K562 (cell line): Measurements from ENCODE around the gene MAMDC4.

ENCODE experiments used
- NELFE ChIP-seq: IDR thresholded peaks from 2 replicates; pipeline ENCODE4 v1.6.1; 2011; ENCODE audit warnings: mild to moderate bottlenecking; ENCODE audit not compliant: insufficient read depth, insufficient read length
- SETDB1 ChIP-seq: IDR thresholded peaks from one replicate; pipeline ENCODE4 v1.6.1; 2012; ENCODE audit warnings: low read length, control low read depth, inconsistent platforms
- ZNF121 ChIP-seq: sonication (generic); formaldehyde crosslinking; conservative IDR thresholded peaks from 2 replicates; pipeline ENCODE4 v1.8.0; 2022; ENCODE audit warnings: missing genetic modification reagents
- TF ChIP-seq, protein P1 (sequence below): sonication (generic); formaldehyde crosslinking; IDR thresholded peaks from 2 replicates; pipeline ENCODE4 v1.4.0; 2020; ENCODE audit warnings: mild to moderate bottlenecking, missing genetic modification reagents
- TF ChIP-seq, protein P2 (sequence below), 2 experiments: fragments of 450-650 bp; formaldehyde crosslinking in 1 of 2; IDR thresholded peaks; 2 replicates each; pipeline versions ENCODE4 v1.4.0 to v1.6.1; 2014 to 2020; ENCODE audit warnings: mild to moderate bottlenecking in 2 of 2, borderline replicate concordance in 1 of 2, low read depth in 1 of 2
- TF ChIP-seq, protein P3 (sequence below), 3 experiments: IDR thresholded peaks in 2 of 3; conservative IDR thresholded peaks in 1 of 3; 2 replicates each; pipeline ENCODE4 v1.5.1; 2011 to 2012; ENCODE audit warnings: low read length in 3 of 3, mild to moderate bottlenecking in 3 of 3, control low read depth in 2 of 3, improper control_type of control experiment in 1 of 3, inconsistent platforms in 1 of 3, low read depth in 1 of 3, mixed read lengths in 1 of 3, moderate library complexity in 1 of 3; ENCODE audit not compliant: insufficient read depth in 2 of 3
- TF ChIP-seq, protein P4 (sequence below): conservative IDR thresholded peaks from 2 replicates; pipeline ENCODE4 v1.6.1; 2011; ENCODE audit warnings: low read depth, mild to moderate bottlenecking, low read length; ENCODE audit not compliant: control insufficient read depth
- TF ChIP-seq, protein P5 (sequence below): sonication (generic); formaldehyde crosslinking; IDR thresholded peaks from 2 replicates; pipeline ENCODE4 v1.8.0; 2023; ENCODE audit warnings: mild to moderate bottlenecking, missing genetic modification reagents

DNA sequence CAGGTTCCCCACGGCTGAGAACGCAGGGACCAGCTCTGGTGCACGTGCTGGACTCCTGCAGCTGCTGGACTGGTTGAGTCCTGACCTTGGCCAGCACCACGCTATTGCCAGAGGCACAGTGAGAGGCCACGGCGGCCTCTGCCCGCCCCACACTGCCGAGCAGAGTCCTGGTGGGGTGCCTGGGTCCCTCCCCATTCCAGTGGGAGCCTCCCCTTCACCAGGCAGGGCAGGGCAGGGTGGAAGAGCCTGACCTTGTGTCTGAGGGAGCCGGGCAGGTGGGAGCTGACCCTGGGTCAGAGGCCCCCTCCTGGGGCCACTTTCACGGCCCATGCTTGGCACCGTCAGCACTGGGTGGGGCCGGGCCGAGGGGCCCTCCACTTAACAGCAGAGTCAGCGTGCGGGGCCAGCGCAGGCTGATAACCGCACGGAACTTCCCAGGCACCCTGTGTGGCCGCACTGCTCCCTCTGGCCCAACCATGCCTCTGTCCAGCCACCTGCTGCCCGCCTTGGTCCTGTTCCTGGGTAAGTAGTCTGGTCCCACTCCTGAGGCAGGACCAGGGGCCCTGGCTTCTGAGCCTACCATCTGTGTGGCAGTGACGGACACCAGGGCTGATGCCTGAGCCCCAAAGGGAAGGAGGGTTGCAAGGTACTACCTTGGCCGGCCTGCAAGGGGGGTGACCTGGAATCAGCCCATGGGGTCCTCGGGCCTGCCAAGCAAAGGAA, at the start of gene MAMDC4:
- no peak for TF ChIP-seq SETDB1
- TF ChIP-seq, protein P1, sequence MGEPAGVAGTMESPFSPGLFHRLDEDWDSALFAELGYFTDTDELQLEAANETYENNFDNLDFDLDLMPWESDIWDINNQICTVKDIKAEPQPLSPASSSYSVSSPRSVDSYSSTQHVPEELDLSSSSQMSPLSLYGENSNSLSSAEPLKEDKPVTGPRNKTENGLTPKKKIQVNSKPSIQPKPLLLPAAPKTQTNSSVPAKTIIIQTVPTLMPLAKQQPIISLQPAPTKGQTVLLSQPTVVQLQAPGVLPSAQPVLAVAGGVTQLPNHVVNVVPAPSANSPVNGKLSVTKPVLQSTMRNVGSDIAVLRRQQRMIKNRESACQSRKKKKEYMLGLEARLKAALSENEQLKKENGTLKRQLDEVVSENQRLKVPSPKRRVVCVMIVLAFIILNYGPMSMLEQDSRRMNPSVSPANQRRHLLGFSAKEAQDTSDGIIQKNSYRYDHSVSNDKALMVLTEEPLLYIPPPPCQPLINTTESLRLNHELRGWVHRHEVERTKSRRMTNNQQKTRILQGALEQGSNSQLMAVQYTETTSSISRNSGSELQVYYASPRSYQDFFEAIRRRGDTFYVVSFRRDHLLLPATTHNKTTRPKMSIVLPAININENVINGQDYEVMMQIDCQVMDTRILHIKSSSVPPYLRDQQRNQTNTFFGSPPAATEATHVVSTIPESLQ (CRISPR knock-in tag), result no peak
- TF ChIP-seq, protein P2, sequence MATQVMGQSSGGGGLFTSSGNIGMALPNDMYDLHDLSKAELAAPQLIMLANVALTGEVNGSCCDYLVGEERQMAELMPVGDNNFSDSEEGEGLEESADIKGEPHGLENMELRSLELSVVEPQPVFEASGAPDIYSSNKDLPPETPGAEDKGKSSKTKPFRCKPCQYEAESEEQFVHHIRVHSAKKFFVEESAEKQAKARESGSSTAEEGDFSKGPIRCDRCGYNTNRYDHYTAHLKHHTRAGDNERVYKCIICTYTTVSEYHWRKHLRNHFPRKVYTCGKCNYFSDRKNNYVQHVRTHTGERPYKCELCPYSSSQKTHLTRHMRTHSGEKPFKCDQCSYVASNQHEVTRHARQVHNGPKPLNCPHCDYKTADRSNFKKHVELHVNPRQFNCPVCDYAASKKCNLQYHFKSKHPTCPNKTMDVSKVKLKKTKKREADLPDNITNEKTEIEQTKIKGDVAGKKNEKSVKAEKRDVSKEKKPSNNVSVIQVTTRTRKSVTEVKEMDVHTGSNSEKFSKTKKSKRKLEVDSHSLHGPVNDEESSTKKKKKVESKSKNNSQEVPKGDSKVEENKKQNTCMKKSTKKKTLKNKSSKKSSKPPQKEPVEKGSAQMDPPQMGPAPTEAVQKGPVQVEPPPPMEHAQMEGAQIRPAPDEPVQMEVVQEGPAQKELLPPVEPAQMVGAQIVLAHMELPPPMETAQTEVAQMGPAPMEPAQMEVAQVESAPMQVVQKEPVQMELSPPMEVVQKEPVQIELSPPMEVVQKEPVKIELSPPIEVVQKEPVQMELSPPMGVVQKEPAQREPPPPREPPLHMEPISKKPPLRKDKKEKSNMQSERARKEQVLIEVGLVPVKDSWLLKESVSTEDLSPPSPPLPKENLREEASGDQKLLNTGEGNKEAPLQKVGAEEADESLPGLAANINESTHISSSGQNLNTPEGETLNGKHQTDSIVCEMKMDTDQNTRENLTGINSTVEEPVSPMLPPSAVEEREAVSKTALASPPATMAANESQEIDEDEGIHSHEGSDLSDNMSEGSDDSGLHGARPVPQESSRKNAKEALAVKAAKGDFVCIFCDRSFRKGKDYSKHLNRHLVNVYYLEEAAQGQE (IDR thresholded peaks at IDR 0.05; ENCODE audit: borderline replicate concordance), result no peak
- TF ChIP-seq, protein P2 (CRISPR knock-in tag; IDR thresholded peaks at IDR 0.05; ENCODE audit: low read depth), result no peak
- no peak for TF ChIP-seq NELFE
- no peak for TF ChIP-seq ZNF121
- TF ChIP-seq, protein P3, sequence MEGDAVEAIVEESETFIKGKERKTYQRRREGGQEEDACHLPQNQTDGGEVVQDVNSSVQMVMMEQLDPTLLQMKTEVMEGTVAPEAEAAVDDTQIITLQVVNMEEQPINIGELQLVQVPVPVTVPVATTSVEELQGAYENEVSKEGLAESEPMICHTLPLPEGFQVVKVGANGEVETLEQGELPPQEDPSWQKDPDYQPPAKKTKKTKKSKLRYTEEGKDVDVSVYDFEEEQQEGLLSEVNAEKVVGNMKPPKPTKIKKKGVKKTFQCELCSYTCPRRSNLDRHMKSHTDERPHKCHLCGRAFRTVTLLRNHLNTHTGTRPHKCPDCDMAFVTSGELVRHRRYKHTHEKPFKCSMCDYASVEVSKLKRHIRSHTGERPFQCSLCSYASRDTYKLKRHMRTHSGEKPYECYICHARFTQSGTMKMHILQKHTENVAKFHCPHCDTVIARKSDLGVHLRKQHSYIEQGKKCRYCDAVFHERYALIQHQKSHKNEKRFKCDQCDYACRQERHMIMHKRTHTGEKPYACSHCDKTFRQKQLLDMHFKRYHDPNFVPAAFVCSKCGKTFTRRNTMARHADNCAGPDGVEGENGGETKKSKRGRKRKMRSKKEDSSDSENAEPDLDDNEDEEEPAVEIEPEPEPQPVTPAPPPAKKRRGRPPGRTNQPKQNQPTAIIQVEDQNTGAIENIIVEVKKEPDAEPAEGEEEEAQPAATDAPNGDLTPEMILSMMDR (IDR thresholded peaks at IDR 0.05 in 2 of 3, conservative IDR thresholded peaks at IDR 0.05 in 1 of 3; ENCODE audit: insufficient read depth in 2 of 3, low read depth in 1 of 3, low read length in 3 of 3), result no peak
- TF ChIP-seq, protein P4, sequence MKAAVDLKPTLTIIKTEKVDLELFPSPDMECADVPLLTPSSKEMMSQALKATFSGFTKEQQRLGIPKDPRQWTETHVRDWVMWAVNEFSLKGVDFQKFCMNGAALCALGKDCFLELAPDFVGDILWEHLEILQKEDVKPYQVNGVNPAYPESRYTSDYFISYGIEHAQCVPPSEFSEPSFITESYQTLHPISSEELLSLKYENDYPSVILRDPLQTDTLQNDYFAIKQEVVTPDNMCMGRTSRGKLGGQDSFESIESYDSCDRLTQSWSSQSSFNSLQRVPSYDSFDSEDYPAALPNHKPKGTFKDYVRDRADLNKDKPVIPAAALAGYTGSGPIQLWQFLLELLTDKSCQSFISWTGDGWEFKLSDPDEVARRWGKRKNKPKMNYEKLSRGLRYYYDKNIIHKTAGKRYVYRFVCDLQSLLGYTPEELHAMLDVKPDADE, result no peak
- TF ChIP-seq, protein P5, sequence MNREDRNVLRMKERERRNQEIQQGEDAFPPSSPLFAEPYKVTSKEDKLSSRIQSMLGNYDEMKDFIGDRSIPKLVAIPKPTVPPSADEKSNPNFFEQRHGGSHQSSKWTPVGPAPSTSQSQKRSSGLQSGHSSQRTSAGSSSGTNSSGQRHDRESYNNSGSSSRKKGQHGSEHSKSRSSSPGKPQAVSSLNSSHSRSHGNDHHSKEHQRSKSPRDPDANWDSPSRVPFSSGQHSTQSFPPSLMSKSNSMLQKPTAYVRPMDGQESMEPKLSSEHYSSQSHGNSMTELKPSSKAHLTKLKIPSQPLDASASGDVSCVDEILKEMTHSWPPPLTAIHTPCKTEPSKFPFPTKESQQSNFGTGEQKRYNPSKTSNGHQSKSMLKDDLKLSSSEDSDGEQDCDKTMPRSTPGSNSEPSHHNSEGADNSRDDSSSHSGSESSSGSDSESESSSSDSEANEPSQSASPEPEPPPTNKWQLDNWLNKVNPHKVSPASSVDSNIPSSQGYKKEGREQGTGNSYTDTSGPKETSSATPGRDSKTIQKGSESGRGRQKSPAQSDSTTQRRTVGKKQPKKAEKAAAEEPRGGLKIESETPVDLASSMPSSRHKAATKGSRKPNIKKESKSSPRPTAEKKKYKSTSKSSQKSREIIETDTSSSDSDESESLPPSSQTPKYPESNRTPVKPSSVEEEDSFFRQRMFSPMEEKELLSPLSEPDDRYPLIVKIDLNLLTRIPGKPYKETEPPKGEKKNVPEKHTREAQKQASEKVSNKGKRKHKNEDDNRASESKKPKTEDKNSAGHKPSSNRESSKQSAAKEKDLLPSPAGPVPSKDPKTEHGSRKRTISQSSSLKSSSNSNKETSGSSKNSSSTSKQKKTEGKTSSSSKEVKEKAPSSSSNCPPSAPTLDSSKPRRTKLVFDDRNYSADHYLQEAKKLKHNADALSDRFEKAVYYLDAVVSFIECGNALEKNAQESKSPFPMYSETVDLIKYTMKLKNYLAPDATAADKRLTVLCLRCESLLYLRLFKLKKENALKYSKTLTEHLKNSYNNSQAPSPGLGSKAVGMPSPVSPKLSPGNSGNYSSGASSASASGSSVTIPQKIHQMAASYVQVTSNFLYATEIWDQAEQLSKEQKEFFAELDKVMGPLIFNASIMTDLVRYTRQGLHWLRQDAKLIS, result no peak
